K562 (cell line): ENCODE data around the gene TAF10. TPM values are rescaled to one million over a fixed set of nuclear protein-coding genes. Genes with fewer than 3 reads are reported as not detected.

Experiments used
- ATAC-seq: fragments of 200-7000 bp; cut with Tn5 transposase; 3 replicates; pipeline ENCODE4 v1.9.1; 2020; ENCODE audit warnings: moderate library complexity
- BruUV-seq: library from RNA; stranded (reverse); fragments of 400-500 nt; replicated peaks from 2 replicates; lab custom pipeline; 2021; lab: Mats Ljungman, UMichigan
- CTCF ChIA-PET: fragments of 300-600 bp; formaldehyde crosslinking; extraction: SDS; loops from one replicate; lab custom pipeline; 2021; ENCODE audit warnings: low intra/inter-chr PET ratio; lab: Yijun Ruan, JAX
- POLR2A ChIA-PET: fragments of 300-600, 350-650 bp; sonication (Branson Sonifier 250); formaldehyde crosslinking; extraction: SDS; loops from one replicate; lab custom pipeline; 2021; ENCODE audit warnings: antibody characterized with exemption, inconsistent platforms; lab: Yijun Ruan, JAX
- DNase-seq, 4 experiments: peaks; one replicate each; pipeline versions ENCODE4 v3.0.0 to v3.0.0-alpha.2; 2011 to 2018; ENCODE audit warnings: low spot score in 3 of 4, mixed read lengths in 3 of 4; ENCODE audit errors: extremely low read depth in 1 of 4
- FAIRE-seq: peaks from 2 replicates; lab custom pipeline; 2011; peaks lifted over from hg19 to GRCh38; lab: Jason Lieb, UNC
- H2AFZ ChIP-seq: 2 replicates; pipeline ENCODE4 v1.6.0; 2011; ENCODE audit warnings: low read depth, low read length, control low read depth, inconsistent platforms
- H3K27ac ChIP-seq: fragments of 200-600 bp; 3 replicates; pipeline ENCODE4 v1.8.0; 2011; ENCODE audit warnings: low read depth, mild to moderate bottlenecking, control low read depth, inconsistent platforms, low read length, moderate library complexity, mixed read lengths; ENCODE audit errors: extremely low read depth
- H3K27me3 ChIP-seq, 2 experiments: fragments of 300-600 bp in 1 of 2; 2 replicates in 1 of 2; 3 replicates in 1 of 2; pipeline versions ENCODE4 v1.6.0 to v1.8.0; 2011; ENCODE audit warnings: inconsistent platforms in 2 of 2, low read length in 2 of 2, mild to moderate bottlenecking in 1 of 2, mixed read lengths in 1 of 2, moderate library complexity in 1 of 2; ENCODE audit not compliant: control insufficient read depth in 2 of 2, insufficient read depth in 2 of 2
- H3K36me3 ChIP-seq: fragments of 300-600 bp; 3 replicates; pipeline ENCODE4 v1.8.0; 2011; ENCODE audit warnings: mild to moderate bottlenecking, low read length, inconsistent platforms; ENCODE audit not compliant: control insufficient read depth, insufficient read depth
- H3K4me1 ChIP-seq, 2 experiments: fragments of 200-600 bp in 1 of 2; replicated peaks in 1 of 2; 2 replicates in 1 of 2; 3 replicates in 1 of 2; pipeline versions ENCODE4 v1.5.1 to v1.8.0; 2011; ENCODE audit warnings: inconsistent platforms in 2 of 2, low read length in 2 of 2, mild to moderate bottlenecking in 1 of 2, mixed read lengths in 1 of 2, moderate library complexity in 1 of 2; ENCODE audit not compliant: control insufficient read depth in 2 of 2, insufficient read depth in 2 of 2
- H3K4me2 ChIP-seq: 2 replicates; pipeline ENCODE4 v1.6.1; 2011; ENCODE audit warnings: low read length, control low read depth, inconsistent platforms, mixed read lengths; ENCODE audit not compliant: insufficient read depth
- H3K4me3 ChIP-seq: fragments of 200-600 bp; sonication (generic), shearing (Covaris generic); 2 replicates; pipeline ENCODE4 v1.5.1; 2016; ENCODE audit warnings: control low read depth, inconsistent platforms
- H3K79me2 ChIP-seq: fragments of 200-600 bp; 3 replicates; pipeline ENCODE4 v1.8.0; 2011; ENCODE audit warnings: low read length, inconsistent platforms; ENCODE audit not compliant: control insufficient read depth, insufficient read depth
- H3K9ac ChIP-seq, 2 experiments: 2 replicates each; pipeline versions ENCODE4 v1.6.0 to v1.6.1; 2011; ENCODE audit warnings: low read depth in 2 of 2, low read length in 2 of 2, control low read depth in 1 of 2, inconsistent platforms in 1 of 2, mild to moderate bottlenecking in 1 of 2, mixed read lengths in 1 of 2; ENCODE audit not compliant: insufficient read depth in 1 of 2
- H3K9me1 ChIP-seq: one replicate; pipeline ENCODE4 v1.6.0; 2011; ENCODE audit warnings: inconsistent platforms, mild to moderate bottlenecking, low read length, moderate library complexity; ENCODE audit not compliant: control insufficient read depth, insufficient read depth
- H3K9me3 ChIP-seq: replicated peaks from 2 replicates; pipeline ENCODE4 v1.5.1; 2011; ENCODE audit warnings: low read depth, low read length, inconsistent platforms; ENCODE audit not compliant: control insufficient read depth, insufficient read depth
- H4K20me1 ChIP-seq: replicated peaks from 2 replicates; pipeline ENCODE4 v1.6.1; 2011; ENCODE audit warnings: low read length, inconsistent platforms, mixed read lengths; ENCODE audit not compliant: control insufficient read depth, insufficient read depth
- CCNT2 ChIP-seq: IDR thresholded peaks from 2 replicates; pipeline ENCODE4 v1.6.1; 2011; ENCODE audit warnings: borderline replicate concordance, low read depth, mild to moderate bottlenecking, moderate library complexity, mixed read lengths, low read length; ENCODE audit not compliant: insufficient read length; ENCODE audit errors: extremely low read depth
- GABPA ChIP-seq: fragments of 200-800 bp; sonication (Bioruptor generic); conservative IDR thresholded peaks from 2 replicates; pipeline ENCODE4 v1.6.1; 2016; ENCODE audit warnings: low read depth, missing genetic modification characterization, missing compliant biosample characterization
- GATAD2A ChIP-seq: fragments of 450-650 bp; IDR thresholded peaks from 2 replicates; pipeline ENCODE4 v1.6.1; 2017
- NFIC ChIP-seq: fragments of 450-650 bp; IDR thresholded peaks from 2 replicates; pipeline ENCODE4 v1.6.1; 2017; ENCODE audit warnings: mild to moderate bottlenecking, inconsistent platforms
- NUFIP1 ChIP-seq: fragments of 450-650 bp; IDR thresholded peaks from 2 replicates; pipeline ENCODE4 v1.6.1; 2018; ENCODE audit not compliant: partially characterized antibody
- SMARCE1 ChIP-seq: fragments of 450-650 bp; IDR thresholded peaks from 2 replicates; pipeline ENCODE4 v1.7.1; 2016; ENCODE audit warnings: mild to moderate bottlenecking
- SRF ChIP-seq, 2 experiments: fragments of 250-450, 450-650 bp in 1 of 2; sonication (Bioruptor Pico) in 1 of 2; sonication (generic) in 1 of 2; formaldehyde crosslinking; IDR thresholded peaks; 2 replicates each; pipeline versions ENCODE4 v1.5.0 to v1.5.1; 2020 to 2022; ENCODE audit warnings: mild to moderate bottlenecking in 1 of 2, missing genetic modification reagents in 1 of 2
- TBL1XR1 ChIP-seq, 2 experiments: IDR thresholded peaks; 2 replicates each; pipeline ENCODE4 v1.6.1; 2012; ENCODE audit warnings: improper control_type of control experiment in 2 of 2, low read length in 2 of 2, mild to moderate bottlenecking in 1 of 2
- ZFP1 ChIP-seq: fragments of 450-650 bp; formaldehyde crosslinking; IDR thresholded peaks from 2 replicates; pipeline ENCODE4 v1.4.0; 2020; ENCODE audit warnings: mild to moderate bottlenecking, mixed read lengths
- ZKSCAN3 ChIP-seq: fragments of 250-450 bp; sonication (Bioruptor Pico); IDR thresholded peaks from 2 replicates; pipeline ENCODE4 v1.4.0; 2020
- in situ Hi-C: fragments of 300-500 bp; cut with MboI; formaldehyde crosslinking; loops from 4 replicates; pipeline ENCODE4 v1.15.0; 2018; ENCODE audit warnings: inconsistent platforms, mixed read lengths
- intact Hi-C: fragments of 100-400 bp; cut with micrococcal nuclease; formaldehyde crosslinking; loops from 2 replicates; pipeline ENCODE4 v1.14.2; 2022
- polyA plus RNA-seq, 8 experiments: library from polyadenylated mRNA; depleted of rRNA in 4 of 8; stranded (reverse) in 5 of 8; unstranded in 3 of 8; fragments of >200 nt; fragmentation: Nextera tagmentation in 2 of 8; fragmentation: Illumina TruSeq in 1 of 8; extraction: Ambion mirVana in 2 of 8; extraction: Trizol in 1 of 8; gene quantifications; 2 replicates each; pipeline versions ENCODE4 v1.2.1 to v1.2.3, GENCODE V29; 2011 to 2014; ENCODE audit warnings: inconsistent platforms in 1 of 8, missing spikeins in 1 of 8
- total RNA-seq, 7 experiments: library from RNA; depleted of rRNA in 6 of 7; stranded (reverse); fragments of >200 nt in 6 of 7; fragmentation: Illumina TruSeq in 2 of 7; extraction: Trizol in 2 of 7; gene quantifications; 2 replicates each; pipeline versions ENCODE4 v1.2.1 to v1.2.3, GENCODE V29; 2011 to 2021; ENCODE audit warnings: low replicate concordance in 1 of 7
- TF ChIP-seq, protein P1 (sequence below), 2 experiments: fragments of 450-650 bp; formaldehyde crosslinking in 1 of 2; IDR thresholded peaks; 2 replicates each; pipeline versions ENCODE4 v1.4.0 to v1.6.1; 2014 to 2020; ENCODE audit warnings: mild to moderate bottlenecking in 2 of 2, borderline replicate concordance in 1 of 2, low read depth in 1 of 2

TAF10 gene
- total and polyA plus RNA-seq, 9 of the 15 experiments (the other 6 are each of a cell fraction or from before 2014, with no cell fraction given), result 19.5 to 197 (median 121) TPM

DNA sequence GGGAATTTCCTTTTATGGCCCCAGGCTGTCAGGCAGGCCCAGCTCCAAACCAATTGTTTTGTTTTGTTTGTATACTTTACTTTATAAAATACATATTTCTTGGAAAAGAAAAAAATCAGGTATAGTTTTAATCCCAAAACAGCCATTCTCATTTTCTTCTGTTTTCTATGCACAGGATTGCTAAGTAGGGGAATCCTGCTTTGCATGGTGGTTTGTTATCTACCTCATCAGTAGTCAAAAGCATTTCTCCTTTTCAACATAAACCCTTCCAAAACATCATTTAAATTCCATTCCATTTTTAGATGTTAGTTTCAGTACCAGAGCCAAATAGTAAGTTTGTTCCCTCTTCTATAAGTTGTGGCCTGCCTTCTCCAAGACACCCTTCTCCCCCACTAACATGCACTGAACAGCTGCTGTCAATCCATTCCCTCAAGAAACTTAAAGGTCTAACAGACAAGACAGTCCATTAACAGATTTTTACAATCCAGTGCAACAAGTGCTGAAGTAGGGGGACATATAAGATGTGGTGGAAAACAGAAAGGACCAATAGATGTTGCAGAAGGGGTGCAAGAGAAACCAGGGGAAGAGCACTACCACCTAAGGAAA is 4.7 kb downstream of the TAF10 start:
- no peak for FAIRE-seq
- Histone ChIP-seq H2AFZ (no peak overlapping the region; the same call in 1 of the 2 replicates), H3K27me3 (no peaks in the 10 kb centered on the region), H3K4me2 (peak overlapping the region; percentile 71), H3K9me3 (no peaks in the 10 kb centered on the region), H3K4me3 (no peak overlapping the region), H3K9ac (peak overlapping the region in 1 of 2 experiments; percentile 64; a peak in 2 of 4 replicates), H3K9me1 (no peaks in the 10 kb centered on the region), H4K20me1 (no peaks in the 10 kb centered on the region), H3K36me3 (peaks cover 54% of the 10 kb centered on the region), H3K79me2 (peaks cover 73% of the 10 kb centered on the region), H3K4me1 (peaks cover 27 to 35% of the 10 kb centered on the region in 2 experiments), H3K27ac (peak overlapping the region; percentile 85)
- intact Hi-C loops (no loop called here), in situ Hi-C loops (loop anchor here (5.0 kb wide), 1 partner anchor 75 kb away; no protein-coding TSS in a partner anchor)
- POLR2A ChIA-PET, result interaction anchor here (0.5 to 1.8 kb wide), 14 partner anchors 9 to 133 kb away, joined by 3 to 17 read pairs (median 4); partner anchors contain the start of genes TPP1 and TRIM3
- CTCF ChIA-PET, result interaction anchor here (0.9 kb wide), 1 partner anchor 77 kb away, joined by 3 read pairs; no protein-coding TSS in a partner anchor
- no peak for DNase-seq
- no peak for ATAC-seq
- no TSS peak for BruUV-seq
- TF ChIP-seq ZFP1 (CRISPR knock-in tag) (no peak), GATAD2A (no peak), CCNT2 (peak; percentile 2), NFIC (no peak), SRF (CRISPR knock-in tag; IDR thresholded peaks at IDR 0.05) (peak in 1 of 2 experiments; percentile 97; a peak in 2 of 4 replicates), ZKSCAN3 (no peak), TBL1XR1 (IDR thresholded peaks at IDR 0.05; ENCODE audit: low read length in 2 of 2) (no peak), SMARCE1 (no peak), GABPA (tag) (peak; percentile 59), NUFIP1 (peak; percentile 40)
- TF ChIP-seq, protein P1, sequence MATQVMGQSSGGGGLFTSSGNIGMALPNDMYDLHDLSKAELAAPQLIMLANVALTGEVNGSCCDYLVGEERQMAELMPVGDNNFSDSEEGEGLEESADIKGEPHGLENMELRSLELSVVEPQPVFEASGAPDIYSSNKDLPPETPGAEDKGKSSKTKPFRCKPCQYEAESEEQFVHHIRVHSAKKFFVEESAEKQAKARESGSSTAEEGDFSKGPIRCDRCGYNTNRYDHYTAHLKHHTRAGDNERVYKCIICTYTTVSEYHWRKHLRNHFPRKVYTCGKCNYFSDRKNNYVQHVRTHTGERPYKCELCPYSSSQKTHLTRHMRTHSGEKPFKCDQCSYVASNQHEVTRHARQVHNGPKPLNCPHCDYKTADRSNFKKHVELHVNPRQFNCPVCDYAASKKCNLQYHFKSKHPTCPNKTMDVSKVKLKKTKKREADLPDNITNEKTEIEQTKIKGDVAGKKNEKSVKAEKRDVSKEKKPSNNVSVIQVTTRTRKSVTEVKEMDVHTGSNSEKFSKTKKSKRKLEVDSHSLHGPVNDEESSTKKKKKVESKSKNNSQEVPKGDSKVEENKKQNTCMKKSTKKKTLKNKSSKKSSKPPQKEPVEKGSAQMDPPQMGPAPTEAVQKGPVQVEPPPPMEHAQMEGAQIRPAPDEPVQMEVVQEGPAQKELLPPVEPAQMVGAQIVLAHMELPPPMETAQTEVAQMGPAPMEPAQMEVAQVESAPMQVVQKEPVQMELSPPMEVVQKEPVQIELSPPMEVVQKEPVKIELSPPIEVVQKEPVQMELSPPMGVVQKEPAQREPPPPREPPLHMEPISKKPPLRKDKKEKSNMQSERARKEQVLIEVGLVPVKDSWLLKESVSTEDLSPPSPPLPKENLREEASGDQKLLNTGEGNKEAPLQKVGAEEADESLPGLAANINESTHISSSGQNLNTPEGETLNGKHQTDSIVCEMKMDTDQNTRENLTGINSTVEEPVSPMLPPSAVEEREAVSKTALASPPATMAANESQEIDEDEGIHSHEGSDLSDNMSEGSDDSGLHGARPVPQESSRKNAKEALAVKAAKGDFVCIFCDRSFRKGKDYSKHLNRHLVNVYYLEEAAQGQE (IDR thresholded peaks at IDR 0.05; ENCODE audit: borderline replicate concordance), result no peak; the same call in 1 of the 2 replicates
- TF ChIP-seq, protein P1 (CRISPR knock-in tag; IDR thresholded peaks at IDR 0.05; ENCODE audit: low read depth), result no peak
